Trophoblast cell (in vitro differentiated cells and primary cell): ENCODE results near the gene PDZK1.

Source experiments
- DNase-seq, 2 donors: peaks; one replicate each; pipeline ENCODE4 v3.0.0-alpha.2; 2016
- H2AFZ ChIP-seq: 2 replicates; pipeline ENCODE4 v1.6.1; 2013; ENCODE audit warnings: low read length, moderate library complexity, mild to moderate bottlenecking; ENCODE audit not compliant: insufficient read depth, poor library complexity
- H2AK5ac ChIP-seq: 2 replicates; pipeline ENCODE4 v1.6.1; 2013; ENCODE audit warnings: mild to moderate bottlenecking, low read length
- H2BK120ac ChIP-seq: 2 replicates; pipeline ENCODE4 v1.6.1; 2013; ENCODE audit warnings: low read length, mild to moderate bottlenecking, moderate library complexity; ENCODE audit not compliant: insufficient read depth, poor library complexity
- H2BK12ac ChIP-seq: 2 replicates; pipeline ENCODE4 v1.6.1; 2013; ENCODE audit warnings: mild to moderate bottlenecking, low read length, moderate library complexity
- H2BK5ac ChIP-seq: 2 replicates; pipeline ENCODE4 v1.6.1; 2013; ENCODE audit warnings: low read length, low read depth, moderate library complexity, mild to moderate bottlenecking; ENCODE audit not compliant: poor library complexity
- H3K14ac ChIP-seq: 2 replicates; pipeline ENCODE4 v1.6.1; 2013; ENCODE audit warnings: mild to moderate bottlenecking, low read length
- H3K18ac ChIP-seq: 2 replicates; pipeline ENCODE4 v1.6.1; 2013; ENCODE audit warnings: mild to moderate bottlenecking, low read length
- H3K23ac ChIP-seq: 2 replicates; pipeline ENCODE4 v1.6.1; 2013; ENCODE audit warnings: low read length
- H3K27ac ChIP-seq: 2 replicates; pipeline ENCODE4 v1.5.1; 2013; ENCODE audit warnings: low read depth, mild to moderate bottlenecking, inconsistent platforms, low read length, moderate library complexity
- H3K27me3 ChIP-seq: 2 replicates; pipeline ENCODE4 v1.6.1; 2013; ENCODE audit warnings: inconsistent platforms, mild to moderate bottlenecking, low read length, moderate library complexity; ENCODE audit not compliant: insufficient read depth
- H3K36me3 ChIP-seq, 2 experiments: 1 replicate in 1 of 2; 2 replicates in 1 of 2; pipeline ENCODE4 v1.6.1; 2013; ENCODE audit warnings: low read length in 2 of 2, mild to moderate bottlenecking in 2 of 2, moderate library complexity in 1 of 2; ENCODE audit not compliant: insufficient read depth in 2 of 2, control insufficient read depth in 1 of 2
- H3K4ac ChIP-seq: 2 replicates; pipeline ENCODE4 v1.6.1; 2013; ENCODE audit warnings: low read depth, mild to moderate bottlenecking, low read length, moderate library complexity
- H3K4me1 ChIP-seq, 2 experiments: 1 replicate in 1 of 2; 2 replicates in 1 of 2; pipeline ENCODE4 v1.6.1; 2013; ENCODE audit warnings: low read length in 2 of 2, mild to moderate bottlenecking in 2 of 2, moderate library complexity in 1 of 2; ENCODE audit not compliant: insufficient read depth in 2 of 2, control insufficient read depth in 1 of 2
- H3K4me2 ChIP-seq: 2 replicates; pipeline ENCODE4 v1.6.1; 2013; ENCODE audit warnings: inconsistent platforms, mild to moderate bottlenecking, low read length, moderate library complexity
- H3K4me3 ChIP-seq: 2 replicates; pipeline ENCODE4 v1.5.1; 2013; ENCODE audit warnings: mild to moderate bottlenecking, low read depth, low read length, inconsistent platforms
- H3K79me1 ChIP-seq: one replicate; pipeline ENCODE4 v1.6.1; 2013; ENCODE audit warnings: low read length
- H3K79me2 ChIP-seq: 2 replicates; pipeline ENCODE4 v1.6.1; 2013; ENCODE audit warnings: low read length, mild to moderate bottlenecking; ENCODE audit not compliant: control insufficient read depth, insufficient read depth, poor library complexity
- H3K9ac ChIP-seq: 2 replicates; pipeline ENCODE4 v1.6.1; 2013; ENCODE audit warnings: mild to moderate bottlenecking, low read length
- H3K9me3 ChIP-seq: 2 replicates; pipeline ENCODE4 v1.6.1; 2013; ENCODE audit warnings: low read depth, mild to moderate bottlenecking, control low read depth, inconsistent platforms, low read length; ENCODE audit not compliant: insufficient read depth
- H4K12ac ChIP-seq: 2 replicates; pipeline ENCODE4 v1.6.1; 2013; ENCODE audit warnings: low read depth, mild to moderate bottlenecking, low read length, moderate library complexity
- H4K8ac ChIP-seq: 2 replicates; pipeline ENCODE4 v1.6.1; 2013; ENCODE audit warnings: low read depth, mild to moderate bottlenecking, low read length, moderate library complexity
- H4K91ac ChIP-seq: one replicate; pipeline ENCODE4 v1.6.1; 2013; ENCODE audit warnings: low read depth, mild to moderate bottlenecking, low read length, moderate library complexity
- WGBS: extraction: QIAGEN DNeasy Blood & Tissue Kit; methylation state at CpG from one replicate; pipeline ENCODE4 v1.1.7; 2013; ENCODE audit warnings: missing lambda C conversion rate; ENCODE audit not compliant: insufficient read length, insufficient coverage; ENCODE audit errors: extremely low coverage; 5-methylcytosine and 5-hydroxymethylcytosine counted together

The PDZK1 gene

DNA sequence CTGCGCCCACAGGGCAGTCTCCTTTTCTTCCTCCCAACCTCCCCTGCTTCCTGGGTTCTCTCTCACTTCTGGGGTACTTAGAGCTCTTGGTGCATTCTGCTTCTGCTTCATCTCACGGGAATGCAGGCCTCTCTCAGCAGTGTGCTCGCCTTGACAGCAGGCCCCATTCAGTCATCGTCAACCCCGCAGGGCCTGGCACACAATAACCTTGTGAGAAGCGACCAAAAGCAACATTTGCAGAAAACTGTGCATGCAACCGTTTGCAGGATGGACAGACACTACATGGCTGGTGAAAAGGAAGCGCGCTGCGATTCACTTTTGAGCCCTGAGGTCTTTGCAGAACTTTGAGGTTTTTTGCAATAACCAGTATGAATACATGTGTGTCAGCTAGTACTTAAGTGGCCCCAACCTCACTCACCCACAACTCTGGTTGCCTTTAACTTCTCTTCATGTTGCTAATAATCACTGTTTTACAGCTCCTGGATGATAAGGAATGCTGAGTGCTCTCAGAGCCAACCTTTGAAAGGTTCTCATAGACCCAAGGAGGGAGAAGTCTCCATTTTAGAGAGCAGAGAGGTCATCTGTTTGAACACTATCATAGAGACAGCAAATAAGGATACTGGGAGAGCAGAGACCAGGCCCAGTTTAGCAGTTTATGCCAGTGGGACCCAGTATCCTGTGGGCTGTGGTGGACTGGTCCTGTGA lies 9.6 kb upstream of the PDZK1 start:
- Histone ChIP-seq H3K27me3 (no peaks in the 10 kb centered on the region), H2BK5ac (peak overlapping the region; percentile 98), H2AK5ac (peak overlapping the region; percentile 87), H3K9ac (no peak overlapping the region), H4K91ac (peak overlapping the region; percentile 99), H3K4me2 (no peak overlapping the region), H3K4me1 (peaks cover 23 to 38% of the 10 kb centered on the region in 2 experiments), H3K79me2 (peaks cover 6% of the 10 kb centered on the region), H3K4ac (peak overlapping the region; percentile 81), H4K8ac (peak overlapping the region; percentile 71), H3K23ac (no peak overlapping the region), H3K9me3 (no peaks in the 10 kb centered on the region), H3K18ac (peak overlapping the region; percentile 83), H2BK12ac (peak overlapping the region; percentile 63), H3K79me1 (peaks cover 47% of the 10 kb centered on the region), H3K14ac (peak overlapping the region; percentile 87), H3K27ac (peak overlapping the region; percentile 96), H2BK120ac (peak overlapping the region; percentile 91), H3K4me3 (no peak overlapping the region), H2AFZ (peak overlapping the region; percentile 33), H4K12ac (peak overlapping the region; percentile 45), H3K36me3 (no peaks in the 10 kb centered on the region)
- no peak for DNase-seq
- WGBS, result no CpG with 5 or more reads among the region's 10 CpGs

- Histone ChIP-seq H4K8ac (peak overlapping the region; percentile 83), H3K79me2 (peaks cover 5% of the 10 kb centered on the region), H3K9me3 (no peaks in the 10 kb centered on the region), H3K4ac (peak overlapping the region; percentile 64), H3K14ac (peak overlapping the region; percentile 83), H3K27me3 (no peaks in the 10 kb centered on the region), H4K12ac (peak overlapping the region; percentile 88), H3K18ac (peak overlapping the region; percentile 23), H3K4me1 (peaks cover 19 to 33% of the 10 kb centered on the region in 2 experiments), H3K27ac (peak overlapping the region; percentile 96), H3K36me3 (no peaks in the 10 kb centered on the region), H2BK120ac (peak overlapping the region; percentile 93), H3K4me2 (no peak overlapping the region), H2BK12ac (peak overlapping the region; percentile 83), H2BK5ac (peak overlapping the region; percentile 80), H3K23ac (no peak overlapping the region), H2AK5ac (peak overlapping the region; percentile 99), H2AFZ (peak overlapping the region; percentile 11), H3K9ac (no peak overlapping the region), H3K79me1 (peaks cover 44% of the 10 kb centered on the region), H3K4me3 (no peak overlapping the region), H4K91ac (peak overlapping the region; percentile 85)
- DNase-seq, result peak; percentile 63 to 73
- whole genome bisulfite sequencing, result no CpG with 5 or more reads among the region's 6 CpGs
These were observed 7.5 kb upstream of the PDZK1 start for GRCh38 chr1:145714524-145715111.

DNA sequence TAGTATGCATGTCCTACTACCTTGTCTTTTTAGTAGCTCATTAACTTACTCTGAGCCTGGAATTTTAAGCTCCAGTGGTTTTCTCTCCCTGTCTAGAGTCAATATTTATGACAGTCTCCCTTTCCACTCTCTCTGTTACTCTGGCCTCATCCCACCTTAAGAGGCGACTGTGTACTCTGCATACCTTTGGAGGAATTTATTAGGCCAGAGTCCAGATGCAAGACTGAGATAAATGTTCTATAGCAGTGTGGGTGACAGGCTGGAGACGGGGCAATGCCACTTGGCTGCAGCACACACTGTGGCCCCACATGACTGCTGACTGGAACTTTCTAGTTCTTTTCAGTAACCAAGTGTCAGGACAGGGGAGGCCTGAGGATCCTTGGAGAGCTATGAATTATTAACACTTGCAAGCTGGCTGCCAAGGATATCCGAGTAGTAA lies 4.1 kb upstream of the PDZK1 start:
- WGBS, result no CpG with 5 or more reads among the region's 3 CpGs
- Histone ChIP-seq H4K8ac (peak overlapping the region; percentile 92), H3K4me2 (no peak overlapping the region), H3K79me1 (peaks cover 51% of the 10 kb centered on the region), H3K79me2 (peaks cover 9% of the 10 kb centered on the region), H4K91ac (peak overlapping the region; percentile 97), H3K27ac (peak overlapping the region; percentile 89), H2BK5ac (peak overlapping the region; percentile 90), H3K27me3 (no peaks in the 10 kb centered on the region), H2AK5ac (peak overlapping the region; percentile 76), H3K36me3 (no peaks in the 10 kb centered on the region), H3K18ac (peak overlapping the region; percentile 86), H2AFZ (no peak overlapping the region), H3K9ac (no peak overlapping the region), H4K12ac (no peak overlapping the region), H3K4me1 (peaks cover 30 to 40% of the 10 kb centered on the region in 2 experiments), H3K4ac (peak overlapping the region; percentile 90), H3K9me3 (no peaks in the 10 kb centered on the region), H3K14ac (peak overlapping the region; percentile 90), H2BK120ac (peak overlapping the region; percentile 96), H3K4me3 (no peak overlapping the region), H3K23ac (no peak overlapping the region), H2BK12ac (peak overlapping the region; percentile 94)
- DNase-seq, result no peak

DNA sequence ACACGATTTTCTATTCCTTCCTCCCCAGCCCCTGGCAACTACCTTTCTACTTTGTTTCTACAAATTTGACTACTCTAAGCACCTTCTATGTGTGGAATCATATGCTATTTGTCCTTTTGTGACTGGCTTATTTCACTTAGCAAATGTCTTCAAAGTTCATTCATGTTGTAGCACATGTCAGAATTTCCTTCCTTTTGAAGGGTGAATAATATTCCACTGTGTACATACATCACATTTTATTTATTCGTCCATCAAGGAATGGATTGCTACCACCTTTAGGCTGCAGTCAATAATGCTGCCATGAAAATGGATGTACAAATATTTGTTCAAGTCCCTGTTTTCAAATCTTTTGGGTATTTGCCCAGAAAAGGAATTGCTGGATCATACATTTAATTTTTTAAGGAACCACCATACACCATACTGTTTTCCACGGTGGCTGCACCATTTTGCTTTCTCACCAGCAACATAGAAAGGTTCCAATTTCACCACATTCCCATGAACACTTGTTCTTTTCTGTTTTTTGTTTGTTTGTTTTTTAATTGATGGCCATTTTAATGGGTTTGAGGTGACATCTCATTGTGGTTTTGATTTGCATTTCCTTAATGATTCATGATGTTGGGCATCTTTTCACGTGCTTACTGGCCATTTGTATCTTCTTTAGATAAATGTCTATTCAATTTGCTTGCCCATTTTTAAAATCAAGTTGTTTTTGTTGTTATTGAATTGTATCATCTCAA lies 3.3 kb upstream of the PDZK1 start:
- peak overlapping the region; percentile 89 for H3K27ac ChIP-seq
- H2AK5ac ChIP-seq, result no peak overlapping the region
- peaks cover 30 to 37% of the 10 kb centered on the region in 2 experiments for H3K4me1 ChIP-seq
- H3K9ac ChIP-seq, result no peak overlapping the region
- no peak overlapping the region for H3K18ac ChIP-seq
- no CpG with 5 or more reads among the region's 4 CpGs for WGBS
- no peak overlapping the region for H3K14ac ChIP-seq
- H3K27me3 ChIP-seq, result no peaks in the 10 kb centered on the region
- H3K4me3 ChIP-seq, result no peak overlapping the region
- no peaks in the 10 kb centered on the region for H3K36me3 ChIP-seq
- H3K79me2 ChIP-seq, result peaks cover 10% of the 10 kb centered on the region
- no peak overlapping the region for H4K12ac ChIP-seq
- no peak overlapping the region for H2BK120ac ChIP-seq
- H4K91ac ChIP-seq, result peak overlapping the region; percentile 68
- no peak overlapping the region for H2BK5ac ChIP-seq
- no peak overlapping the region for H3K4ac ChIP-seq
- H2BK12ac ChIP-seq, result no peak overlapping the region
- H2AFZ ChIP-seq, result no peak overlapping the region
- DNase-seq, result no peak
- no peak overlapping the region for H4K8ac ChIP-seq
- H3K4me2 ChIP-seq, result no peak overlapping the region
- H3K9me3 ChIP-seq, result no peaks in the 10 kb centered on the region
- H3K23ac ChIP-seq, result no peak overlapping the region
- peaks cover 52% of the 10 kb centered on the region for H3K79me1 ChIP-seq
